ENCODE results near the gene NPR2. TPM values are rescaled to one million over a fixed set of nuclear protein-coding genes. Genes with fewer than 3 reads are reported as not detected.

NPR2 gene
- 1 to 10 TPM; 4.7 to 8.9 TPM for total RNA-seq

- no peaks in the 10 kb centered on the region for H3K9me3 Mint-ChIP-seq
- no peaks in the 10 kb centered on the region for H3K27me3 Mint-ChIP-seq
- no peak for DNase-seq
- H3K4me1 Mint-ChIP-seq: peaks cover 4% of the 10 kb centered on the region
- peaks cover 4% of the 10 kb centered on the region for H3K36me3 Mint-ChIP-seq
- no peak within 1 kb of the TSS for H3K4me3 Mint-ChIP-seq
- no peak within 1 kb of the TSS for H3K27ac Mint-ChIP-seq
Measured at GRCh38 chr9:35791297-35791921, at the start of gene NPR2. Gene NPR2 (plus strand): TSS chr9:35791591. CDS start chr9:35792409, 818 bp downstream.

- Mint-ChIP-seq H3K36me3 (peaks cover 20% of the 10 kb centered on the region), H3K4me1 (peaks cover 23% of the 10 kb centered on the region), H3K4me3 (no peak overlapping the region), H3K27me3 (no peaks in the 10 kb centered on the region), H3K9me3 (no peaks in the 10 kb centered on the region), H3K27ac (no peak overlapping the region)
- no peak for DNase-seq
Measured at GRCh38 chr9:35741740-35742139, 49.7 kb upstream of the NPR2 start.

GRCh38 chr9:35743452-35743851 lies 47.9 kb upstream of the NPR2 start:
- H3K27ac Mint-ChIP-seq: no peak overlapping the region
- H3K9me3 Mint-ChIP-seq: no peaks in the 10 kb centered on the region
- no peak overlapping the region for H3K4me3 Mint-ChIP-seq
- peaks cover 35% of the 10 kb centered on the region for H3K4me1 Mint-ChIP-seq
- no peak for DNase-seq
- H3K27me3 Mint-ChIP-seq: no peaks in the 10 kb centered on the region
- peaks cover 18% of the 10 kb centered on the region for H3K36me3 Mint-ChIP-seq

- Mint-ChIP-seq H3K4me1 (peaks cover 35% of the 10 kb centered on the region), H3K36me3 (peaks cover 13% of the 10 kb centered on the region), H3K27ac (no peak overlapping the region), H3K9me3 (no peaks in the 10 kb centered on the region), H3K4me3 (no peak overlapping the region), H3K27me3 (no peaks in the 10 kb centered on the region)
- no peak for DNase-seq
Measured at GRCh38 chr9:35743880-35744518, 47.4 kb upstream of the NPR2 start.

- Mint-ChIP-seq H3K36me3 (peaks cover 13% of the 10 kb centered on the region), H3K27me3 (no peaks in the 10 kb centered on the region), H3K27ac (no peak overlapping the region), H3K4me1 (peaks cover 40% of the 10 kb centered on the region), H3K4me3 (no peak overlapping the region), H3K9me3 (no peaks in the 10 kb centered on the region)
- no peak for DNase-seq
Measured at GRCh38 chr9:35745569-35745968, 45.8 kb upstream of the NPR2 start.

GRCh38 chr9:35746583-35746982 lies 44.8 kb upstream of the NPR2 start:
- Mint-ChIP-seq H3K9me3 (no peaks in the 10 kb centered on the region), H3K4me3 (peak overlapping the region; percentile 86), H3K4me1 (peaks cover 39% of the 10 kb centered on the region), H3K36me3 (peaks cover 13% of the 10 kb centered on the region), H3K27me3 (no peaks in the 10 kb centered on the region), H3K27ac (no peak overlapping the region)
- DNase-seq: no peak

GRCh38 chr9:35748242-35748857 lies 43.0 kb upstream of the NPR2 start:
- Mint-ChIP-seq H3K4me3 (peak overlapping the region; percentile 86), H3K27ac (peak overlapping the region; percentile 59), H3K4me1 (peaks cover 30% of the 10 kb centered on the region), H3K36me3 (peaks cover 17% of the 10 kb centered on the region), H3K9me3 (no peaks in the 10 kb centered on the region), H3K27me3 (no peaks in the 10 kb centered on the region)
- DNase-seq: no peak

GRCh38 chr9:35748858-35749514 lies 42.4 kb upstream of the NPR2 start, which contains the start of the genes GBA2 and RGP1:
Gene GBA2 (minus strand): TSS chr9:35749228. CDS start chr9:35748704, 524 bp downstream.
Gene RGP1 (plus strand): TSS chr9:35749287. CDS start chr9:35749756, 469 bp downstream.
- Mint-ChIP-seq H3K4me1 (peaks cover 30% of the 10 kb centered on the region), H3K36me3 (peaks cover 17% of the 10 kb centered on the region), H3K27me3 (no peaks in the 10 kb centered on the region), H3K9me3 (no peaks in the 10 kb centered on the region), H3K4me3 (peak within 1 kb of the TSS; percentile 92), H3K27ac (peak within 1 kb of the TSS; percentile 87)
- DNase-seq: peak; percentile 82

- no peaks in the 10 kb centered on the region for H3K9me3 Mint-ChIP-seq
- peak; percentile 52 for DNase-seq
- peak overlapping the region; percentile 87 for H3K27ac Mint-ChIP-seq
- peak overlapping the region; percentile 92 for H3K4me3 Mint-ChIP-seq
- peaks cover 17% of the 10 kb centered on the region for H3K36me3 Mint-ChIP-seq
- peaks cover 30% of the 10 kb centered on the region for H3K4me1 Mint-ChIP-seq
- H3K27me3 Mint-ChIP-seq: no peaks in the 10 kb centered on the region
Measured at GRCh38 chr9:35749515-35750255, 41.7 kb upstream of the NPR2 start.

- Mint-ChIP-seq H3K27ac (peak overlapping the region; percentile 87), H3K27me3 (no peaks in the 10 kb centered on the region), H3K36me3 (peaks cover 17% of the 10 kb centered on the region), H3K4me3 (peak overlapping the region; percentile 92), H3K4me1 (peaks cover 30% of the 10 kb centered on the region), H3K9me3 (no peaks in the 10 kb centered on the region)
- no peak for DNase-seq
Measured at GRCh38 chr9:35750256-35750531, 41.2 kb upstream of the NPR2 start.

GRCh38 chr9:35753466-35753865 lies 37.9 kb upstream of the NPR2 start:
- H3K27ac Mint-ChIP-seq: no peak overlapping the region
- H3K4me3 Mint-ChIP-seq: no peak overlapping the region
- peaks cover 10% of the 10 kb centered on the region for H3K36me3 Mint-ChIP-seq
- H3K4me1 Mint-ChIP-seq: peaks cover 21% of the 10 kb centered on the region
- H3K27me3 Mint-ChIP-seq: no peaks in the 10 kb centered on the region
- no peaks in the 10 kb centered on the region for H3K9me3 Mint-ChIP-seq
- DNase-seq: no peak

GRCh38 chr9:35754264-35754663 lies 37.1 kb upstream of the NPR2 start, which contains the start of gene MSMP:
Gene MSMP (minus strand): TSS chr9:35754276. CDS start chr9:35754129, 147 bp downstream.
- no peak within 1 kb of the TSS for H3K4me3 Mint-ChIP-seq
- no peaks in the 10 kb centered on the region for H3K9me3 Mint-ChIP-seq
- peak within 1 kb of the TSS; percentile 12 for H3K27ac Mint-ChIP-seq
- no peak for DNase-seq
- H3K4me1 Mint-ChIP-seq: peaks cover 29% of the 10 kb centered on the region
- peaks cover 15% of the 10 kb centered on the region for H3K36me3 Mint-ChIP-seq
- H3K27me3 Mint-ChIP-seq: no peaks in the 10 kb centered on the region

GRCh38 chr9:35755071-35755470 lies 36.3 kb upstream of the NPR2 start:
- no peak overlapping the region for H3K27ac Mint-ChIP-seq
- no peaks in the 10 kb centered on the region for H3K9me3 Mint-ChIP-seq
- H3K36me3 Mint-ChIP-seq: peaks cover 20% of the 10 kb centered on the region
- no peaks in the 10 kb centered on the region for H3K27me3 Mint-ChIP-seq
- DNase-seq: no peak
- H3K4me3 Mint-ChIP-seq: no peak overlapping the region
- peaks cover 33% of the 10 kb centered on the region for H3K4me1 Mint-ChIP-seq

- Mint-ChIP-seq H3K27ac (peak overlapping the region; percentile 96), H3K4me1 (peaks cover 33% of the 10 kb centered on the region), H3K36me3 (peaks cover 21% of the 10 kb centered on the region), H3K9me3 (no peaks in the 10 kb centered on the region), H3K27me3 (no peaks in the 10 kb centered on the region), H3K4me3 (peak overlapping the region; percentile 92)
- peak; percentile 84 for DNase-seq
Measured at GRCh38 chr9:35756275-35757225, 34.8 kb upstream of the NPR2 start.
